Bronchial epithelial cell (primary cell): ENCODE measurements around the gene CYP2R1. TPM values are rescaled to one million over a fixed set of nuclear protein-coding genes. Genes with fewer than 3 reads are reported as not detected.

Experiments
- DNase-seq: peaks from one replicate; pipeline ENCODE4 v3.0.0-alpha.2; 2010; ENCODE audit warnings: low read depth
- FAIRE-seq: peaks from 2 replicates; lab custom pipeline; 2011; peaks lifted over from hg19 to GRCh38; lab: Jason Lieb, UNC
- H3K27me3 ChIP-seq: 2 replicates; pipeline ENCODE4 v1.5.1; 2011; ENCODE audit warnings: low read length; ENCODE audit not compliant: control insufficient read depth, insufficient read depth
- H3K36me3 ChIP-seq: 2 replicates; pipeline ENCODE4 v1.5.1; 2011; ENCODE audit warnings: low read length; ENCODE audit not compliant: control insufficient read depth, insufficient read depth
- H3K4me3 ChIP-seq: 2 replicates; pipeline ENCODE4 v1.5.1; 2011; ENCODE audit warnings: mild to moderate bottlenecking, low read depth, low read length, control low read depth
- CTCF ChIP-seq: IDR thresholded peaks from 2 replicates; pipeline ENCODE4 v1.5.1; 2011; ENCODE audit warnings: mild to moderate bottlenecking, moderate library complexity, low read length, control low read depth, inconsistent platforms; ENCODE audit not compliant: insufficient read depth, severe bottlenecking
- total RNA-seq: library from RNA; depleted of rRNA; stranded (reverse); fragments of >200 nt; gene quantifications from 2 replicates; pipeline ENCODE4 v1.2.1, GENCODE V29; 2014

The CYP2R1 gene
- total RNA-seq, 1 donor from 2014 or later = 24.7 TPM

- no peak overlapping the region for H3K4me3 ChIP-seq
- no peaks in the 10 kb centered on the region for H3K36me3 ChIP-seq
- FAIRE-seq (no peak), DNase-seq (peak; percentile 73)
- no peaks in the 10 kb centered on the region for H3K27me3 ChIP-seq
- TF ChIP-seq CTCF = no peak
Measured at GRCh38 chr11:14927146-14927545, 35.1 kb upstream of the CYP2R1 start.

GRCh38 chr11:14924318-14924717, 32.3 kb upstream of the CYP2R1 start:
- DNase-seq (no peak), FAIRE-seq (no peak)
- Histone ChIP-seq H3K4me3 (no peak overlapping the region), H3K36me3 (no peaks in the 10 kb centered on the region), H3K27me3 (no peaks in the 10 kb centered on the region)
- no peak for TF ChIP-seq CTCF

- TF ChIP-seq CTCF = no peak
- Histone ChIP-seq H3K36me3 (no peaks in the 10 kb centered on the region), H3K27me3 (no peaks in the 10 kb centered on the region), H3K4me3 (no peak overlapping the region)
- FAIRE-seq = peak; percentile 62
- DNase-seq = no peak
Measured at GRCh38 chr11:14916403-14916802, 24.4 kb upstream of the CYP2R1 start.

GRCh38 chr11:14914536-14914935, 22.5 kb upstream of the CYP2R1 start:
- no peak for TF ChIP-seq CTCF

GRCh38 chr11:14908214-14908880, 16.3 kb upstream of the CYP2R1 start:
- H3K27me3 ChIP-seq = peaks cover 4% of the 10 kb centered on the region
- H3K36me3 ChIP-seq = no peaks in the 10 kb centered on the region
- peak; percentile 62 for TF ChIP-seq CTCF
- FAIRE-seq = no peak
- H3K4me3 ChIP-seq = no peak overlapping the region
- DNase-seq = peak; percentile 53

More at GRCh38 chr11:14914536-14914935, 22.5 kb upstream of the CYP2R1 start:
- Histone ChIP-seq H3K36me3 (no peaks in the 10 kb centered on the region), H3K27me3 (no peaks in the 10 kb centered on the region), H3K4me3 (no peak overlapping the region)
- FAIRE-seq (no peak), DNase-seq (peak; percentile 65)
